ENCODE results near the gene NDC80.

DNA sequence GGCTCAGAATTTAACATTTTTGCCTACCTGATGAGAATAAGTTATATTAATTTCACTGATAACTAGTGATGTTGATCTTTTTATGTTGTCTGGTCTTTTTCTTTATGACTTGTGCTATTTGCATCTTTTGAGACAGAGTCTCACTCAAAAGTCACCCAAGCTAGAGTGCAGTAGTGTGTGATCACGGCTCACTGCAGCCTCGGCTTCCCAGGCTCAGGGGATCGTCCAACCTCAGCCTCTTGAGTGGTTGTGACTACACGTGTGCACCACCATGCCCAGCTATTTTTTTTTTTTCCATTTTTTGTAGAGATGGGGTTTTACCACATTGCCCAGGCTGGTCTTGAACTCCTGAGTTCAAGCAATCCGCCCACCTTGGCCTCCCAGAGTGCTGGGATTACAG is 91.6 kb downstream of the NDC80 start:
- TF ChIP-seq, protein P1, sequence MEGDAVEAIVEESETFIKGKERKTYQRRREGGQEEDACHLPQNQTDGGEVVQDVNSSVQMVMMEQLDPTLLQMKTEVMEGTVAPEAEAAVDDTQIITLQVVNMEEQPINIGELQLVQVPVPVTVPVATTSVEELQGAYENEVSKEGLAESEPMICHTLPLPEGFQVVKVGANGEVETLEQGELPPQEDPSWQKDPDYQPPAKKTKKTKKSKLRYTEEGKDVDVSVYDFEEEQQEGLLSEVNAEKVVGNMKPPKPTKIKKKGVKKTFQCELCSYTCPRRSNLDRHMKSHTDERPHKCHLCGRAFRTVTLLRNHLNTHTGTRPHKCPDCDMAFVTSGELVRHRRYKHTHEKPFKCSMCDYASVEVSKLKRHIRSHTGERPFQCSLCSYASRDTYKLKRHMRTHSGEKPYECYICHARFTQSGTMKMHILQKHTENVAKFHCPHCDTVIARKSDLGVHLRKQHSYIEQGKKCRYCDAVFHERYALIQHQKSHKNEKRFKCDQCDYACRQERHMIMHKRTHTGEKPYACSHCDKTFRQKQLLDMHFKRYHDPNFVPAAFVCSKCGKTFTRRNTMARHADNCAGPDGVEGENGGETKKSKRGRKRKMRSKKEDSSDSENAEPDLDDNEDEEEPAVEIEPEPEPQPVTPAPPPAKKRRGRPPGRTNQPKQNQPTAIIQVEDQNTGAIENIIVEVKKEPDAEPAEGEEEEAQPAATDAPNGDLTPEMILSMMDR (IDR thresholded peaks at IDR 0.05; ENCODE audit: low read length): no peak
- TF ChIP-seq EZH2phosphoT487 (IDR thresholded peaks at IDR 0.05; ENCODE audit: low read length) (no peak), EZH2 (optimal IDR thresholded peaks at IDR 0.05; ENCODE audit: low read depth, low read length) (no peak)
